Inferior parietal cortex (tissue), 1 donor: Measurements from ENCODE around the gene PIBF1.
"Not testable (repeated sequence)": the region's sequence is repeated elsewhere in the genome, so short reads cannot be mapped to it uniquely, and the experiment has no call there.

Source experiments
- DNase-seq: peaks from one replicate; pipeline ENCODE4 v3.0.0-alpha.2; 2016; ENCODE audit errors: extremely low spot score

PIBF1 gene

GRCh38 chr13:72823081-72823480 lies 41.1 kb downstream of the PIBF1 start:
- no peak for DNase-seq

- no peak for DNase-seq
Observed at GRCh38 chr13:72823724-72824123, 41.8 kb downstream of the PIBF1 start.

GRCh38 chr13:72834601-72835000 lies 52.7 kb downstream of the PIBF1 start:
- no peak for DNase-seq

- DNase-seq: peak; percentile 47
Observed at GRCh38 chr13:72839831-72840426, 58.0 kb downstream of the PIBF1 start.

GRCh38 chr13:72842991-72843390 lies 61.1 kb downstream of the PIBF1 start:
- no peak for DNase-seq

- DNase-seq: not testable (repeated sequence)
Observed at GRCh38 chr13:72845148-72845547, 63.2 kb downstream of the PIBF1 start.

- DNase-seq: no peak
Observed at GRCh38 chr13:72849571-72849970, 67.6 kb downstream of the PIBF1 start.

- DNase-seq: no peak
Observed at GRCh38 chr13:72850959-72851677, 69.2 kb downstream of the PIBF1 start.

GRCh38 chr13:72851678-72852014 lies 69.7 kb downstream of the PIBF1 start:
- DNase-seq: no peak

- DNase-seq: no peak
Observed at GRCh38 chr13:72852207-72852606, 70.3 kb downstream of the PIBF1 start.

- DNase-seq: no peak
Observed at GRCh38 chr13:72853000-72853399, 71.1 kb downstream of the PIBF1 start.

GRCh38 chr13:72864142-72865011 lies 82.4 kb downstream of the PIBF1 start:
- peak; percentile 51 for DNase-seq

- DNase-seq: no peak
Observed at GRCh38 chr13:72868229-72868628, 86.3 kb downstream of the PIBF1 start.

- no peak for DNase-seq
Observed at GRCh38 chr13:72875233-72875632, 93.3 kb downstream of the PIBF1 start.

GRCh38 chr13:72884101-72884500 lies 102.2 kb downstream of the PIBF1 start:
- DNase-seq: no peak

GRCh38 chr13:72886272-72887067 lies 104.5 kb downstream of the PIBF1 start:
- no peak for DNase-seq

GRCh38 chr13:72889495-72889894 lies 107.6 kb downstream of the PIBF1 start:
- DNase-seq: no peak

GRCh38 chr13:72890546-72890945 lies 108.6 kb downstream of the PIBF1 start:
- no peak for DNase-seq

- DNase-seq: no peak
Observed at GRCh38 chr13:72891423-72891822, 109.5 kb downstream of the PIBF1 start.

GRCh38 chr13:72896869-72897268 lies 114.9 kb downstream of the PIBF1 start:
- no peak for DNase-seq

GRCh38 chr13:72901546-72901945 lies 119.6 kb downstream of the PIBF1 start:
- not testable (repeated sequence) for DNase-seq

GRCh38 chr13:72908416-72908815 lies 126.5 kb downstream of the PIBF1 start:
- DNase-seq: no peak
